NCI-H1694 (cell line): Measurements from ENCODE around the gene ADD2.

Experiments used
- DNase-seq: peaks from one replicate; lab custom pipeline; 2025; lab: John Stamatoyannopoulos, UW

Gene ADD2

GRCh38 chr2:70784320-70784719 lies 16.3 kb upstream of the ADD2 start:
- no peak for DNase-seq

GRCh38 chr2:70779911-70780545 lies 12.0 kb upstream of the ADD2 start:
- DNase-seq, result no peak

GRCh38 chr2:70779491-70779890 lies 11.5 kb upstream of the ADD2 start:
- DNase-seq, result no peak

- DNase-seq, result no peak
Measured at GRCh38 chr2:70778676-70779075, 10.7 kb upstream of the ADD2 start.

- DNase-seq, result no peak
Measured at GRCh38 chr2:70777450-70777849, 9.4 kb upstream of the ADD2 start.

GRCh38 chr2:70776266-70776665 lies 8.3 kb upstream of the ADD2 start:
- DNase-seq, result no peak

- DNase-seq, result no peak
Measured at GRCh38 chr2:70775141-70775540, 7.1 kb upstream of the ADD2 start.

GRCh38 chr2:70772486-70773155 lies 4.6 kb upstream of the ADD2 start:
- no peak for DNase-seq

- DNase-seq, result no peak
Measured at GRCh38 chr2:70771446-70771845, 3.4 kb upstream of the ADD2 start.

GRCh38 chr2:70769450-70769849 lies 1.4 kb upstream of the ADD2 start:
- no peak for DNase-seq

GRCh38 chr2:70768590-70769085 lies 638 bp upstream of the ADD2 start:
- DNase-seq, result no peak

GRCh38 chr2:70767079-70767698 lies 811 bp downstream of the ADD2 start:
- peak; percentile 40 for DNase-seq

GRCh38 chr2:70766357-70767078 lies 1.5 kb downstream of the ADD2 start:
- DNase-seq, result no peak

- DNase-seq, result no peak
Measured at GRCh38 chr2:70765507-70765906, 2.5 kb downstream of the ADD2 start.

GRCh38 chr2:70759446-70759845 lies 8.6 kb downstream of the ADD2 start:
- DNase-seq, result no peak

GRCh38 chr2:70757966-70758365 lies 10.0 kb downstream of the ADD2 start:
- DNase-seq, result no peak

- DNase-seq, result no peak
Measured at GRCh38 chr2:70757360-70757759, 10.6 kb downstream of the ADD2 start.

- DNase-seq, result no peak
Measured at GRCh38 chr2:70756128-70756527, 11.9 kb downstream of the ADD2 start.

- no peak for DNase-seq
Measured at GRCh38 chr2:70753902-70754301, 14.1 kb downstream of the ADD2 start.

GRCh38 chr2:70753031-70753430 lies 15.0 kb downstream of the ADD2 start:
- no peak for DNase-seq

GRCh38 chr2:70752396-70752795 lies 15.6 kb downstream of the ADD2 start:
- DNase-seq, result no peak

GRCh38 chr2:70751881-70752280 lies 16.1 kb downstream of the ADD2 start:
- no peak for DNase-seq

- DNase-seq, result no peak
Measured at GRCh38 chr2:70750320-70750719, 17.7 kb downstream of the ADD2 start.
